T-helper 22 cell (primary cell): Measurements from ENCODE around the gene HNRNPLL.
A peak's percentile ranks its signal among the peaks of the same experiment; 100 is the strongest.
"Not testable (repeated sequence)": the region's sequence is repeated elsewhere in the genome, so short reads cannot be mapped to it uniquely, and the experiment has no call there.

Experiments
- DNase-seq: peaks from one replicate; pipeline ENCODE4 v3.0.0-alpha.2; 2020; ENCODE audit warnings: low read depth

Gene HNRNPLL

GRCh38 chr2:38552259-38552658 lies 50.5 kb downstream of the HNRNPLL start:
- no peak for DNase-seq

- no peak for DNase-seq
These were observed 51.0 kb downstream of the HNRNPLL start for GRCh38 chr2:38551746-38552145.

DNA sequence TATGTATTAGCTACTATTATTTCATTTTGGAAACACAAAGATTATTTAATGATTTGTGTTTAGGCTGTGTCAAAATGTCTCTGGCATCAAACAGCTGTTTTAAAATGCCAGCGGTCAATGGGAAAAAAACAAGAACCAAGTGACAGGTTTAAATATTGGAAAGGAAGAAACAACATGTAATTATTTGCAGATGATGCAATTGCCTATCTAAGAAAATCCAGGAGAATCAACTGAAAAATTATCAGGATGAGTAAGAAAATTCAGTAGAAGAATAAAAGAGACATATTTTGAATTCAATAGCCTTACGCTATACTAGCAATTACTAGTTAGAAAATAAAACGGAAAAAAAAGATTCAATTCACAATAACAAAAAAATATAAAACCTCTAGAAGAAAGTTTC lies 51.6 kb downstream of the HNRNPLL start:
- no peak for DNase-seq

GRCh38 chr2:38549851-38550250 lies 52.9 kb downstream of the HNRNPLL start:
- DNase-seq = no peak

GRCh38 chr2:38549071-38549704 lies 53.5 kb downstream of the HNRNPLL start:
- no peak for DNase-seq

DNA sequence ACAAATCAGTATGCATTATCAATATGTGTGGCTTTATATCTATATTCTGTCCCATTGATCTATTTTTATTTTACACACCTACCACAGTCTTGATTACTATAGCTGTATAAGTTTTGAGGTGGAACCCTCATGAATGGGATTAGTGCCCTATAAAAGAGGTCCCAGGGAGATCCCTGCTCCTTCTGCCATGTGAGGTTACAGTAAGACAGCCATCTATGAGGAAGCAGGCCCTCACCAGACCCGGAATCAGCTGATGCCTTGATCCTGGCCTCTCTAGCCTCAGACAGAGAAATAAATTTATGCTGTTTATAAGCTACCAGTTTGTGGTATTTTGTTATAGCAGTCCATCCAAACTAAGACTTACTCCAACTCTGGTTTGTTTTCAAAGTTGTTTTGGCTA lies 54.9 kb downstream of the HNRNPLL start:
- no peak for DNase-seq

DNA sequence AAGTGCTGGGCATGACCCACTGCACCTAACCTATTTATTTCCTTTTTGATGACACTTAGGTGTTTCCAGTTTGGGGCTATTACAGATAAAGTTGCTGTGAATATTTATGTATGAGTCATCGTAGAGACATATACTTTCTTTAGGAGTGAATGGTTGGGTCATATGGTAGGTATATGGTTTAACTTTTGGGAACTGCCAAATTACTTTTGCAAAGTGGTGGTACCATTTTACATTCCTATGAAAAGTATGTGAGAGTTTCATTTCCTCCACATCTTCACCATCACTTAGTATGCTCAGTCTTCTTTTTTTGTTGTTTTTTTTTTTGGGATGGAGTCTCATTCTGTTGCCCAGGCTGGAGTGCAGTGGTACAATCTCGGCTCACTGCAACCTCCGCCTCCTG lies 56.1 kb downstream of the HNRNPLL start:
- no peak for DNase-seq

GRCh38 chr2:38546064-38546463 lies 56.7 kb downstream of the HNRNPLL start:
- no peak for DNase-seq

DNA sequence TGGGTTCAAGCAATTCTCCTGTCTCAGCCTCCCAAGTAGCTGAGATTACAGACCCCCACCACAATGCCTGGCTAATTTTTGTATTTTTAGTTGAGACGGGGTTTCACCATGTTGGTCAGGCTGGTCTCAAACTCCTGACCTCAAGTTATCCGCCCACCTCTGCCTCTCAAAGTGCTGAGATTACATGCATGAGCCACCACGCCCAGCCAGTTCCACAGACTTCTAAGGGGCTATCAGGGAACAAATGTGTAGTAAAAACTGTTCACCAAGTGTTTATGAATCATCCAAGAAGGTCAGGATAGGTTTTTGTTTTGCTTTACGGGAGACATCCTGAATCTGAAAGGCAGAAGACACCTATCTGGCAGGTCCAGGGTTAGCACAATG lies 60.5 kb downstream of the HNRNPLL start:
- DNase-seq = not testable (repeated sequence)

DNA sequence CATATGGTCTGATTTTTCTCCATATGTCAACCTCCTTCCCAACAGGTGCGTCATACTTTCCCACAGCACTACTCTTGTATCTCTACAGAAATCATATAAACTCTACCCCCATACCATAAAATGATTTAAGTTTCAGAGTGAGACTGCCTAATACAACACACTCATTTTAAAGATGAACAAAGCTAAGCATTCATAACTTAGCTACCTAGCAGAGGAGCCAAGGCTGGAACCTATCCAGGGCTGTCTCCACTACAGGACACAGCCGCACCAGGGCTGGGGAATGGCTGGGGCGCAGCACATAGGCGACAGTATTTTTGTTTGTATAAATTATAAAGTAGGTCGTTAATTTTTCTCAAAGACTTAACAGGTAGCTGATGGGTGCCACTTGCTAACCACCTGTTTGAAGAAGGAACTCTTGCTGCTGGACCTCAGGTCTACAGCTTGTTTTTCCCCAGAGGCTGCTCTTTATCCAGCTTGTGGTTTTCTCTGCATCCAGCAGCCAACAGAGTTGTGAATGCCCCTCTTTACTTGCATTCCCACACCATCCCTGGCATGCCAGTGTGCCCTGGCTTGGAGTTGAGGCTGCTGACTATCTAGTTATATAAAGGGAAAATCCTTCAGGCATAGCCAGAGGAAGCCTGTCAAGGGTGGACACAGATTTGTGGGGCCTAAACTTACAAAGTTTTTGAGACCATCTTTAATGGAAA lies 62.0 kb downstream of the HNRNPLL start:
- no peak for DNase-seq

- no peak for DNase-seq
These were observed 63.6 kb downstream of the HNRNPLL start for GRCh38 chr2:38539086-38539485.

DNA sequence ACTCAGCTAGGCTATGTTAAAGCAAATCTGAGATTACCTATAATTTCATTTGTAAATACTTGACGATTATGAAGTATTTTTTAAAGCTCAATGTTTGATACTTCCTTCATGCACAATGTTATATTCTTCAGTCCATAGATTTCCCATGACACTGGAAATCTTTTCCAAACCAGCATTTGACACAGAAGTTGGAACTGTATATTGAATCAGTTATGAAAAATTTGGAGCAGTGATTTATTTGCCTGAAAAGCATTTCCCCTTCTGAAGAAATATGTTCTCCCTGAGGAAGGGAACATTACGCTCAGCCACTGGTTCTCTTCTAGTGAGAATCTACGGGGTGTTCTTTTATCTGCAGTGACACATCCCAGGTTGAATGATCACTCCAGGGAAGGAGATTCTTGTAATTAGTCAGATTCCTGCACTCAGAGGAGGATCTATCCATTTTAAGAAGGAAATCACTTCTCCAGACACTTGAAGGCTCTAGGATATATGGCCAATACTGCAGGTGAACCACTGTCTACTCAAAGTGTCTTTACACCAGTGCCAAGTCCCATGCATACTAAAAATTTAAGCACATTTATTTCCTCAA lies 64.7 kb downstream of the HNRNPLL start:
- DNase-seq = no peak

DNA sequence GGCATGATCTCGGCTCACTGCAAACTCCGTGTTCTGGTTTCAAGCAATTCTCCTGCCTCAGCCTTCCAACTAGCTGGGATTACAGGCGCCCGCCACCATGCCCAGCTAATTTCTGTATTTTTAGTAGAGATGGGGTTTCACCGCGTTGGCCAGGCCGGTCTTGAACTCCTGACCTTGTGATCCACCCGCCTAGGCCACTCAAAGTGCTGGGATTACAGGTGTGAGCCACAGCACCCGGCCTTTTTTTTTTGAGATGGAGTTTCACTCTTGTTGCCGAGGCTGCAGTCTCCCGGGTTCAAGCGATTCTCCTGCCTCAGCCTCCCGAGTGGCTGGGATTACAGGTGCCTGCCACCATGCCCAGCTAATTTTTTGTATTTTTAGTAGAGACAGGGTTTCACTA lies 65.4 kb downstream of the HNRNPLL start:
- not testable (repeated sequence) for DNase-seq

- peak; percentile 46 for DNase-seq
These were observed 66.8 kb downstream of the HNRNPLL start for GRCh38 chr2:38535744-38536506.

GRCh38 chr2:38535404-38535743 lies 67.4 kb downstream of the HNRNPLL start:
- no peak for DNase-seq

DNA sequence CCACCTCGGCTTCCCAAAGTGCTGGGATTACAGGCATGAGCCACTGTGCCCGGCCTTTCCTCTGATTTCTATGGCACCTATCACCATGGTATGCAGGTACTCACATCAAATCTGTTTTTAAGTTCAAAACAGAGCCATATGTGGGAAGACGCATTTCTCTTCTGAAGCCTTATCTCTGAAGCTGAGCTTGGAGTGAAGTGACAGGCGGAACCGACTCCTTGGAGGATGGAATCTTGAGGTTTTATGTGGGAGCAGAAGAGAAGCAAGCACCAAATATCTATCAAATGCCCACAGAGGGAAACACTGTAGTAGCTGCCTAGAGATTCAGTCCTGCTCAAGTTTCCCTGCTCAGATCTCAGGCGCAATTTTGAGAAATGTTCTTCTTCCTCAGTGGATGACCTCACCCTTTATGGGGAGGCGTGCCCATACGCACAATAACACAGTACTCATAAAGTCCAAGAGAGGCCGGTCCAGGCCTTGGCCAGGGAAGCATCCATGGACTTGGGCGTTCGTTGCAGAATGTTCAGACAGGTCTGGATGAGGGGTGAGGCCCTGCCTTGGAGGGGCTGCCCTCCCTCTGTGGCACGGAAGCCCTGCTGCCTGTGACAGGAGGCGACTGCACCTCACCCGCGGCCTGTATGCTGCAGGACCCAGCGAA lies 67.9 kb downstream of the HNRNPLL start:
- no peak for DNase-seq

DNA sequence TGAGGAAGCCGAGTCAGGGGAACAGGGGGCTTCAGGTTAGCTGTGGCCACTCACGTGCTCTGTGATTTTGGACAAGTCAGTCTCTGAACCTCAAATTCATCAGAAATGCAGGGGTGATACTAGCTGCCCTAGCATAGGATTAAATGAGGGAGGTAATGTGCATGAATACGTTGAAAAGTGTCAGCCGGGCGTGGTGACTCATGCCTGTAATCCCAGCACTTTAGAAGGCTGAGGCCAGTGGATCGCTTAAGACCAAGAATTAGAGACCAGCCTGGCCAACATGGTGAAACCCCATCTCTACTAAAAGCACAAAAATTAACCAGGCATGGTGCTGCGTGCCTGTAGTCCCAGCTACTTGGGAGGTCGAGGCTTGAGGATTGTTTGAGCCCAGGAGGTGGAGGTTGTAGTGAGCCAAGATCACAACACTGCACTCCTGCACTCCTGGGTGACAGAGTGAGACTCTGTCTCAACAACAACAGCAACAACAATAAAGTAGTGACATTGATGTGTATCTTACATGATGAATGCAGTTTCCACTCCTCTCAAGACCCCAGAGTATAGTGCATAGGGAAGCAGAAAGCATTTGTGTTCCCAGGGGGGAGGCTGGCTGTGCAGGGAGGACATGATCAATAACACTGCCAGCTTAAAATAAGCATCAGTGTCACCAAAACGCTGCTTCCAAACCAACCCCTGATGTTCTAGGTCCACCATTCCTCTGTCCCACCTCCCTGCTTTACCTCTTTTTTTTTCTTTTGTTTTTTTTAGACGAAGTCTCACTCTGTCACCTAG lies 68.8 kb downstream of the HNRNPLL start:
- no peak for DNase-seq

- DNase-seq = no peak
These were observed 69.5 kb downstream of the HNRNPLL start for GRCh38 chr2:38533180-38533579.

- no peak for DNase-seq
These were observed 70.4 kb downstream of the HNRNPLL start for GRCh38 chr2:38532366-38532765.

- DNase-seq = no peak
These were observed 73.5 kb downstream of the HNRNPLL start for GRCh38 chr2:38529208-38529607.

DNA sequence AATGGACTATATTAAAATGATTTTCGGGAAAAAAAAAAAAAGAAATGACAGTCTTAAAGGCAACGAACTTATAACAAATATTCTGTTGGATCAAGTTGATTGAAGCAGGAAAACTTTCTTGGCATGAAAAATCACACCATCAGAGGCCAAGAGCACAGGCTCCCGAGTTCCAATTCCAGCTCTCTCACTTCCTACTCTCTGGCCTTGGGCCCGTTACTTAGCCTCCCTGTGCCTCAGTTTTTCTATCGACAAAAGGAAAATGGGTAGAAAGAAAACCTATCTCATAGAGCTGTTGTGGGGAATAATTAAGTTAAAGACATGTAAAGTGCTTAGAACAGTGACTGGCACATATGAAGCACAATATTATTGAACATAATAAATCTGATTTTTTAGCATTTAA lies 74.2 kb downstream of the HNRNPLL start:
- DNase-seq = no peak

DNA sequence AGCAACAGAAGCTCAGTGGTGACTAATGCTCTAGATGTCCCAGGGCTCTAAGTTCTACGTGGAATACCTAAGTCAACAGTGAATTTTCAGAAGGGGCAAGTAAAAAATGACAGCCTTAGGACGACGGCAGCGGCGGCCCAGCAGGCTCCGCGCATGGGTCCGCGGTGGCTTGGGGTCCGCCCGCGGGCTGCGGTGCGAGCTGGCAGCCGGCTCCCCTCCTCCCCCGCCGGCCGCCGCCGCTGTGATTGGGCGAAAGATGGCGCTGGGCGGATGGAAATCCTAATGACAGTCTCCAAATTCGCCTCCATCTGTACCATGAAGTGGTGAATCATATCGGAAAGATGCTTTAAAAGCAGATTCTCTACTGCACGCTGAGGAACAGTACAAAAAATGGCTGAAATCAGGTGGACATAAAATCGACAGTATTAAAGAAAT lies 74.7 kb downstream of the HNRNPLL start:
- DNase-seq = no peak
